HG03135 (cell line): Measurements from ENCODE around the gene PIH1D1.

Experiments used
- ATAC-seq: cut with Tn5 transposase; IDR thresholded peaks from one replicate; pipeline ENCODE4 v1.9.1; 2021; ENCODE audit warnings: mild to moderate bottlenecking, moderate library complexity; ENCODE audit not compliant: unreplicated experiment

The PIH1D1 gene

DNA sequence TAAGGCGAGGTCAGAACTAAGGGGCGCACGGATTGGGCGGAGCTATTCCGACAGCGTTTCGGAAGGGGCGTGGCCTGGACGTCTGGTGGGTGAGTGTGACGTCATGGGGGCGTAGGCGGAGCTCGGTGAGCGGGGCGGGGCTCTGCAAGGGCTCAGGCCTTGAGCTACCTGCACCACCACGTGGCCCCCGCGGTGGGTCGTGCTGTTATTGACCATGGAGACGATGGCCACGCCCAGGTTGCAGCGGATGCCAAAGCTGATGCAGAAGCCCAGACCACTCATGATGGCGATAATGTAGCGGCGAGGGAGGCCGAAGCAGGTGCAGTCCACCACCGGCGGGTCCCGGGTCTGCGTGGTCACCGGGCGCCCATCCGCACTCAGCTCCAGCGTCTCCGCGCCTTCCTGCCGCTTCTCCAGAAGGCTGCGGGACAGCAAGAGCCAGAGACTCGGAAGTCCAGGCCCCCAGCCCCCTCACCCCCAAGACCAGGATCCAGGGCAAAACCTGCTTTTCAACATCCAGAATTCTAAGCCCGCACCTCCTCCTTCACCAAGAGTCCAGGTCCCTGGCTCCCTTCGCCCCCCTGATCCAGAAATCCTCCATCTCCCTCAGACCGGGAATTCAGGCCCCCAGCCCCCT, 15.1 kb downstream of the PIH1D1 start:
- no peak for ATAC-seq

DNA sequence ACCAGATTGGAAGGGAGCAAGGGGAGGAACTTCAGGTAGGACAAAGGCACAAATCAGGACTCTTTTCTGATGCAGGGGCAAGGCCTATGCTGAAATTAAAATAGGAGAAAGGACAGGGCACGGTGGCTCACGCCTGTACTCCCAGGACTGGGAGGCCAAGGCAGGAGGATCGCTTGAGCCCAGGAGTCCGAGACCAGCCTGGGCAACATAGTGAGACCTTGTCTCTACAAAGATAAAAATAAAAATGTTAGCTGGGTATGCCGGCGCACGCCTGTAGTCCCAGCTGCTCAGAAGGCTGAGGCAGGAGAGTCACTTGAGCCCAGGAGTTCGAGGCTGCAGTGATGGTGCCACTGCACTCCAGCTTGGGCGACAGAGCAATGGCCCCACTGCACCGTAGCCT, 15.9 kb downstream of the PIH1D1 start:
- no peak for ATAC-seq

DNA sequence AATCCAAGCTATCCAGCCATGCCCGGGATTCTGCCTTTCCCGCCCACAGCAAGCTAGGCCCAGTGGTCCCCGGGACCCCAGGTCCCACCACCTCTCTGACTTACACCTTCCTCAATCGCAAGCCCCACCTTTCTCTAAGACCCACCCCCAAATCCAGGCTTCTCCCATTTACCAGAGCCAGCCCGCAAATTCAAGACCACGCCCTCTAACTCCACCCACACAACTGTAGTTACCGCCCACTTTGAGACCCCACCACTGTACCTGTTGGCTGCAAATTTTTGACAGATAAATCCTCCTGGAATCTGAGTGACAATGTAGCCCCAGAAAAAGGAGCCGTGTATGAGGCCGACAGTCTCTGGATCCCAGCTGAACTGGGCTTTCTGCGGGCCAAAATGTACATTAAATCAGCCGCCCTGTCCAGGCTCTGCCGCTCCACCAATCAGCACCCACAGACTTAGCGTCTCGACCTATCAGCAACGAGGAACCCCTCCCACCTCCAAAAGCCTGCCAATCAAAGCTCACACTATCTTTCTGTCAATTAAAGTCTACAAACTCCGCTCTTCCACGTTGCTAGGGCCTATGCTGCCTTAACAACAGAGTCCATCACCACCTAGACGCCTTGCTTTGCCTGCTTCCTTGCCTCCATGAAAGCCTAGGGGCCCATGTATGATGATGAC, 16.6 kb downstream of the PIH1D1 start:
- no peak for ATAC-seq

DNA sequence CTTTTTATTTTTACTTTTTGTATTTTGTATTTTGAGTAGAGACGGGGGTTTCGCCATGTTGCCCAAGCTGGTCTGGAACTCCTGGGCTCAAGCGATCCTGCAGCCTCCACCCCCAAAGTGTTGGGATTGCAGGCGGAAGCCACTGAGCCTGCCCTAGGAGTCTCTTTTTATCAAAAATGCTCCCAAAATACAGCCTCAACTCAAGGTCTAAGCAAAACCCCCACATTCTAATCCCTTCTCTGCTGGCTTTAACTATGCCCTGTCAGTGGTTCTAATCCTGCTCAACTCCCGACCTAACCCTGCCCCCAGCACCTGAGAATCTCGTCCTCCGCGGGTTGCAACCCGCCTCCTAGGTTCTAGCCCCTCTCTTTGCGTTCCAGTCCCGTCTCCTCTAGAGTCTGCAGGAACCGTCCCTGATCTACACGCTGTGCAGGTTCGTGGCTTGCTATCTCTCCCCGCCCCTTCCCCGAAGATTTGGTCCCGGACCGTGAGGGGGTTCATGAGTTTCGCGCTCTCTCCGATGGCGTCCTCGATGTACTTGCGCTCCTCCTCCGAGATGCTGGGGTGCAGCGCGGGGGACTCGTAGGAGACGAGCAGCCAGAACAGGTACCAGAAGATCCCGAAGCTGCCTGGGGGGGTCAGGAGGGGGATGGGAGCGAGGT, 18.2 kb downstream of the PIH1D1 start:
- ATAC-seq: no peak

DNA sequence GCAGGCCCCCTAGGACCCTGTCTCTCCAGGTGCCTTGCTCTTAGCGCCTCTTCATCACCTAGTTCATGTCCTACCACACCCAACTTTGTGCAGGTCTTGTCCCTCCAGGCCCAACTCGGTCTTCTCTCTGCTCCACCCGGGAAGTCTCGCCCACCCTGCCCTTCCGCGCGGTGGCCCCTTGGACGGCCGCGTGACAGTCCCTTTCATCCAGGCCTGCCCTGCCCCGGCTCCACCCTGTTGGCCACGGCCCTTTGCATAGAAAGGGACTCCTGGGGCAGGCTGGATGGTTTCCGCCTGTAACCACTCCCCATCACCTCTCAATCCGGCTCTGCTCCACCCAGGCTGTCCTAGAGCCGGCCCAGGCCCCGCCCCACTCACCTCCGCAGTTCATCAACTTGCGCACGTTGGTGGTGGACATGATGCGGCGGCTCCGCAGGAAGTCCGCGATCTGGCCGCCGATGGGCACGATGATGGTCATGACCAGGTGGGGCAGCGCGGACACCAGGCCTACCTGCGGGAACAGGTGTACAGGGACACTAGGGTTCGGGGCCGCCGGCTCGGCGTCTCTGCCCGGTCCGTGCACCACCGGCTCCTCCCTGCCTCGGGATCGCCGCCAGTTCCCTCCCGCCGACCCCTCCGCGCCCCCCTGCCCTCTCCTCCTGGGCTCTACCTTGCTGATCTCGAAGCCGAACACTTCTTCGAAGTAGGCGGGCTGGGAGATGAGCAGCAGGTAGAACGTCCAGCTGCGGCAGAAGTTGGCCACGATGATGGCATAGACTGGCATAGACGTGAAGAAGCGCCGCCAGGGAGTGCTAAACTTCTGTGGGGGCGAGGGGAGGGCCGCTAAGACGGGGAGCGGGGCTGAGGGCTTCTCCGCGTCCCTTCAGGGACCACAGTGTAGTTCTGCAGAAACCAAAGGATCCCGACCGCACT, 19.2 kb downstream of the PIH1D1 start:
- no peak for ATAC-seq

DNA sequence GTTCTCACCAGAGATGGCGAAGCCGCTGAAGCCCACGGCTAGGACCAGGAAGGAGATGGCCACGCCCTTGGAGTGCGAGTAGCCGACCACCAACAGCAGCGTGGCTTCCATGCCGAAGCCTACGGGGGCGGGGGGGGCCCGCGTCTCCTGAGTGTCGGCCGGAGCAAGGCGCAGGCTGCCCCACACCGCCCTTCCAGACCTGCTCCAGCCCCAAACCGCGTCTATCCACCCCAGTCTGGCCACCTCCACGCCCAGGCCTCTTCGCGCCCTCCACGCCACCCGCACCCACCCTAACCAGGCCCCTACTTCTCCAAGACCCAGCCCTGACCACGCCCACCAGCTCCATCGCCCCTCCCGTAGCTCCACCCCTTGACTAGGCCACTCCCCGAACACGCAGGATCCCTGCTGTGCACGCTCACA, 20.3 kb downstream of the PIH1D1 start:
- ATAC-seq: no peak

DNA sequence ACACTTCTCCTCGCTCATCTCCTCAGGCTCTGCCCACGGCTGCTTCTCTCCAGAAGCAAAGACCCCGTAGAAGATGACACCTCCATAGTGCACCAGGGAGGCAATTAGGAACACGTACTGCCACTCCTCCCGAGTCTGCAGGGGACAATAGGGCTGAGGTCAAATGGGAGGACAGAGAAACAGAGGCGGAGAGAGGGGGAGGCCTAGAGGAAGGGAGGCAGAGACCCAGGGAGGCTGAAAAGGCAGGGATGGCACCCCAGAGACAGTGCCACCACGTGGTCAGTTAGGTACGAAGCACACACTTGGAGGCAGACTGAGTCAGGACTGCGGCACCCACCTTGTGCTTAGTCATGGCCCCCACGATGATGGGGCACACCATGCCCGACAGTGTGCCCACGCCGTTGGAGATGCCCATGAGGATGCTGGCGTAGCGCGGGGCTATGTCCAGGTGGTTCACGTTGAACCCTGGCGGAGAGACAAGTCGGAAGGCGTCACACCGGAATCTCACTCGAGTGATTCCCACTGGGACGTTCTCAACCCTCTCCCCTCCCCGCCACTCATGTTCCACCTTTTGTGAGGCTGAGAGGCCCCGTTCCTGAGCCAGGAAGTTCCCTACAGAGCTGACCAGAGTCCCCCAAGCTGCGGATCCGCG, 20.8 kb downstream of the PIH1D1 start:
- no peak for ATAC-seq

DNA sequence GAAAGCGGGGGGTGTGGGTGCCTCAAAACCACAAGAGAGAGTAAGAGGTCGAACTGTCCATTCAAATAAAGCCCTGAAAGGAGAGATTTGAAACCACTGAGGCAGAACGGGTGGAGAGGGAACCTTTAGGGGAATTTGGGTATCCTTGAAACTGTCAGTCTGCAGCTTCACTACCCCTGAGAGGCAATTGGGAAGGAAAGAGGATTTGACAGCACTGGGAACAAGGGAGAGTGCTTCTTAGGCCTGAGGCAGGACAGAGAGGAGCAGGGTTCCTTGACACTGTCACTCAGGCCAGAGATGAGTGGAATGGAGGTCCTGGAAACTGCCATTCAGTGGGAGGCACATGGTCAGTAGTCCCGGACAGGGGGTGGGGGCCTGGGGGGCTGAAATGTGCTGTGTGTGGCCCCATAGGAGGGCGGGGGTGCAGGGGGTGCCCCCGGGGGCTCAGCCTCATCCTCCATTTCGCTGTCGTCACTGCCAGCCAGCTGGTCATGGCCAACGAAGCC, 21.4 kb downstream of the PIH1D1 start:
- ATAC-seq: no peak

DNA sequence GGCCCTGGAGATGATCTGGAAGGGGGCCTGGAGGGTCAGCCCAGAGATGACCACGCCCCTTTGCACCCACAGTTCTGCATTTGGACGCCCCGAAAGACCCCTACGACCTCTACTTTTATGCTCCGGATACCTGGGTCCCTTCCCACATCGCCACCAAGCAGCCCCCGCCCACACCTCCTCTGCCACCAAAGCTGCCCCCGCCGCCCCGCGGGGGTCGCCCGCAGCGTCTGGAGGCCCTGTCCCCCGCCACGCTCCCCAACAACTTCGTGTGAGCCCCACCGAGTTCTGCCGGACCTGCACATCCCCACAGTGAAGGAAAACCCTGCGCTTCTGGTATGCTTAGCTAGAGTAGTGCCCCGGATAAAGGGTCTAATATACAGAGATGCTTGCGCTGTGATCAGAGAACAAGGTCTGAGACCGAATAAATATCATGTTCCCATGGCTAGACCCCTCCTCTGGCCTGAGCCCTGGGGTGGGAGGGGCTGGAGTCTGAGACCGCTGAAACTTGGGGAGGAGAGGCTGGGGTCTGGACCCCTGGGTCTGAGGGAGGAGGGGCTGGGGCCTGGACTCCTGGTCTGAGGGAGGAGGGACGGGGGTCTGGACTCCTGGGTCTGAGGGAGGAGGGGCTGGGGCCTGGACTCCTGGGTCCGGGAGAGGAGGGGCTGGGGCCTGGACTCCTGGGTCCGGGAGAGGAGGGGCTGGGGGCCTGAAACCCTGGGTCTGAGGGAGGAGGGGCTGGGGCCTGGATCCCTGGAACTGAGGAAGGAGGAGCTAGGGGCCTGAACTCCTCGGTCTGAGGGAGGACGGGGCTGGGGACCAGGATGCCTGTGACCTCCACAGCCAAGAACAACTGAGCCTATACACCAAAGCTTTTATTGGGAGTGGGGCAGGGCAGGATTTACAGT, 22.8 kb downstream of the PIH1D1 start:
- ATAC-seq: no peak

DNA sequence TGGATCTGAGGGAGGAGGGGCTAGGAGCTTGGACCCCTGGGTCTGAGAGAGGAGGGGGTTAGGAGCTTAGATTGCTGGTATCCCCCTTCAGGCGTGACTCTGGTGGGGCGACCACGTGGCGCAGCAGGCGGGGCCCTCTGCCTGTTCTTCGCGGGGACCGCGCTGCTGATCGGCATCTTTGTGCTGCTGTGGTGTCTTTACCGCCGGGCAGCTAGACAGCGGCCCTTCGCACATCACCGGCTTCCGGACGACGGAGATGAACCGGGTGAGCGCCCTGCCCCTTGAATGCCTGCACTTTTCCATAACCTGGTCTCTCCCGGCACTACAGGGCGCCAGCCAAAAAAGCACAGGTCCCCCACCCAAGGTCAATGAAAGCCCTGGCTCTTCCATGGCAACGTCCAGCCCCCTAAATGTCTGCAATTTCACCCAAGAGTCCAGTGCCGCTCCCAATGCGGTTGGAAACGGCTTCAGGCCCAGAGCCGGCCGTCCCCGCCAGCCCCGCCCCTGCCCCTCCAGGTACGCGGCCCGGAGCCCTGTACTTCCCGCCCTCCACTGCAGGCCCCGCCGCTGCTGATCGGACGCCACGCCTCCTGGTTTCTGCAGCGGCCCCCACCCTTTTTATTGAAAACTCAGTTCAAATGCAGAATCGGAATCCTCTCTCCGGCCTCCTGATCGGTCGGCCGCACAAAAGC, 23.6 kb downstream of the PIH1D1 start:
- no peak for ATAC-seq

DNA sequence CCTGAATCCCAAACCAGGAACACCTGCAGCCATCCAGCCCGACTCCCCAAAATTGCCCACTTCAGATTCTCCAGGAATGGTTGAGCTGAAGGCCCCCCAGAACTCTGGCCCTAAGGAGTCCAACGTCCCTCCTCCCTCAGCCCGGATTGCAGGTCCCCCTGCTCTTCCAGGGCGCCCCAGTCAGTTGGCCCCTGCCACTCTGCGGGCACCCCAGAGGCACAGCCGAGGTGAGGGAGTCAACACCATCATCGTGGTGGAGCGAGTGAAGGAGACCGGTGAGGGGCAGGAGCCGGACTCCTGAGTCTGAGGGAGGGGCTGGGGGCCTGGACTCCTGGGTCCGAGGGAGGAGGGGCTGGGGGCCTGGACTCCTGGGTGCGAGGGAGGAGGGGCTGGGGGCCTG, 24.3 kb downstream of the PIH1D1 start:
- no peak for ATAC-seq

DNA sequence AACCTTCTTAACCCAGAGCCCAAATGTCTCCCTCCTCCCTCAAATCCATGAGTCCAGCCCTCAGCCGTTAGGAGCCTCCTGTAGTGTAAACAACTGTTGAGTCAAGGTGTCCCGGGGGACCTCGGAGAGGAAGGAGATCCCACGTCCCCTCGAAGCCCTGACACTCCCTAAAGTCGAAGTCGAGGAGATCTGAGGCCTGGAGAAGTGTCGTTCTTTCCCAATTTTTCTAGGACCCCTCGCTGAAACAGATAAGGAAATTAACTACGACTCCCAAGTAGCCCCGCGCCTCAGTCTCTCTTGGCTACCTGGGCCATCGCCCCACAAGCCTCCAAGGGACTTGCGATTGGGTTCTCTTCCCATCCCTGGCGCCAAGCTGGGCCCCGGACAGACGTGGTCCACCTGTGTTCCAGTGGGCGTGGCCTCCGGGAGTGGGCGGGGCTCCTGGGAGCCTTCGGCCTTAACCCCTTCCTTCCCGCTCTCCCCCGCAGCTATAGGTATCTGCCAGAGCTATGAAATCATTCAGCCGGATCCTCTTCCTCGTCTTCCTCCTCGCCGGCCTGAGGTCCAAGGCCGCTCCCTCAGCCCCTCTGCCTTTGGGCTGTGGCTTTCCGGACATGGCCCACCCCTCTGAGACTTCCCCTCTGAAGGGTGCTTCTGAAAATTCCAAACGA, 25.6 kb downstream of the PIH1D1 start:
- ATAC-seq: no peak

DNA sequence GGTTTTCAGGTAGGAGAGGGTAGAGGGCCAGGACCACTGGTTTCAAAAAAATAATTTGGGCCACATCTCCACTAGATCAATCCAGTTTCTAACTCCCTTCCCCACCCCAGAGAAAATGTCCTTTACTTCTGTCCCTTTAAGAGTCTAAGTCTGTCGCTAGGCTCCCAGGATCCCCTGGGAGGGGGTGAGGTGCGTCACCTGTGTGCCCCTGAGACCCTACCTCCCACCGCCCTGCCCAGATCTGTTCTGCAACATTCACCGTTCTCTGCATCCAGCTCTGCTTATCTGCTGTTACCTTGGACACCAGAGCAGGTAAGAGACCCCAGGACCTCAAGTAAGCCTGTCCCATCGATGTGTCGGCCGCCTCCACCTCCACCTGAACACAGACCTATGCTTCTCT, 26.4 kb downstream of the PIH1D1 start, which contains the start of gene GFY:
TSS of gene GFY (plus strand) at position 211 of the 400 bp plus-strand sequence. CDS start 1,043 bp downstream, outside the sequence.
- no peak for ATAC-seq

DNA sequence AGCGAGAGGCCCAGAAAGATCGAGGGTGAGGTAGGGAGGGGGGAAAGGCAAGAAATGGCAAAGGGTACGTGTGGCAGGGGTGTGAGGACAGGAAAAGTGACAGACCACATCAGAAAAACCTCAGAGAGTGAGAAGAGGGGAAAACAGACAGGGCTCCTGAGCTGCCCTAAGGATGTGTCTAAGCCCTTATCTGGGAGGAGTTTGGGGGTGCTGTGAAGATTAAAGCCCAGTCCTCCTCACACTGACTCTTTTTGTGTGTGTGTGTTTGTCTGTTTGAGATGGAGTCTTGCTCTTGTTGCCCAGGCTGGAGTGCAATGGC, 27.7 kb downstream of the PIH1D1 start:
- ATAC-seq: no peak

DNA sequence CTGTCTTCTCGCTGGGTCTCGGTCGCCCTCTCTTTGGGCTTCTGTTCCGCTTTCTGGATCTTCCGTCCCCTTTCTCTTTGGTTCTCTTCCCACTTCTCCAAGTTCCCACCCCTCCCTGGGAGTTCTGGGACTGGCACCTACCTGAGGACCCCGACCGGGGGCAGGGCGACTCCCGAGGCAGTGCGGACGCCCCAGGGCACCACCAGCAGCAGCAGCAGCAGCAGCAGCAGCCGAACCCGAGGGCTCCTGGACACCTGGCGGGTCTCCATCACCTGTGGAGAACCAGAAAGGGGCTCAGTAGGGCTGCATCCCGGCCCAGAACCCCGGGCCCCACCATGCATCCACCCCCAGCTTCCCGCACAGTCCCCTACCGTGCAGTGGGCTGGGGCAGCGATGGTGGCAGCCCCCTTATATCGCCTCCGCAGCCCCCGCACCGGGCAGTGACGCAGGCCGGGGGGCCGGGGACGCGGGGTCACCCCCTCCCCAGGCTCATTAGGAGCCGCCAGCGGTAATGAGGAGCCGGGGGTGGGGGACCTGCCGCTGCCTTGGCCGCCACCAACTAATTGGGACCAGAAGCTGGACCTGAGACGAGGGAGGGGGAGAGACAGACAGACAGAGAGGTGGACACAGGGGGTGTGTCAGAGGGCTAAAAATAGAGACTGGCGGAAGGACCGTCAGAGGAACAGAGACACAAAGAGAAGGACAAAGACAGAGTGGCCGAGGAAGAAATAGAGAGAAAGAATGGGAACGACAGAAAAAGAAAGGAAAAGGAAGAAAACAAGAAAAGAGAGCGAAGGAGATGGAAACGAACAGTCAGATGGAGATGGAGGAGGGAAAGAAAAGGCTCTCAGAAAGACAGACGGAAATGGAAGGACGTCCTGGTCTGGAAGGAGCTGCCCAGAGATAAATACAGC, 28.3 kb downstream of the PIH1D1 start, which contains the start of gene PTH2:
TSS of gene PTH2 (minus strand) at position 371 of the 914 bp plus-strand sequence. CDS start at position 269, 102 bp downstream.
- ATAC-seq: no peak

DNA sequence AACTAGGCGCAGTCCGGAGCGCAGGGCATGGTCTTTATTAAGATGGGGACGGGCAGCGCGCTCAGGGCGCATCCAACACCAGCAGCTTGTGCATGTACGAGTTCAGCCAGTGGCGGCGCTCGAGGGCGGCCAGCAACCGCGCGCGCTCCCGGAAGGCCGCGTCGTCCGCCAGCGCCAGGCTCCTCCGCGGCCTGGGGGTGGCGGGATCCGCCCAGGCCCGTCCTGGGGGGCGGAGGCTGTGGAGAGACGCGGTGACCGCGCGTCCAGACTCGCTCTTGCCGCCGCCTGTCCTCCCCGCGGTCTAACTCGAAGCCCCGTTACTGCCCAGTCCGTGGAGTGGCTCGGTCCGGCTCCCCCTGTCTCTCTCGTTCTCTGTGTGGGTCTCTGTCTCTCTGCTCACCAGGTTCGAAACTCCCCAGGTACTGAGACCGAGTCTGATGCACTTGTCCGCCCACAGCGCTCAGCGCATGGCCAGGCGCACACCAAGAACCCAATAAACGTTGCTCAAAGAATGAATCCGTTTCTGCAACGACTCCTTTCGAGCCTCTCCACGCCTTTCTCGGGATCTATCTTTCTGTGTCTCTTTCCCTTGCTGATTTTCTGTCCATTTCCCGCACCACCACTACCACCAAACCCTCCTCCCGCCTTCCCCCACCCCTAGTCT, 29.1 kb downstream of the PIH1D1 start:
- ATAC-seq: no peak

DNA sequence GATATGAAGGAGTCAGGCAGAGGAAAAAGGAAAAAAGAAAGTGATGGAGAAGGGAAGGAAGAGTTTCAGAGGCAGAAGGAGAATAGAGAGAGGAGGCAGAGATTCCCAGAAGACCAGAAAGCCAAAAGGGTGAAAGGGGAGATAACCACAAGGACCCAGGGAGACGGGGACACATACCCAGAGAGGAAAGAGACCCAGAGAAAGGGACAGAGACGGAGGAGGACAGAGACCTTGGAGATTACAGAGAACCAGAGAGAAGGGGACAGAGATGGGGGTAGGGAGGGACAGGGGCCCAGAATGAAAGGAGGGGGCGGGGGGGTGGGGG, 29.8 kb downstream of the PIH1D1 start:
- ATAC-seq: no peak
